Fibroblast of pulmonary artery (primary cell): ENCODE results near the gene ADAD2.
A peak's percentile ranks its signal among the peaks of the same experiment; 100 is the strongest.

Experiments used
- DNase-seq: peaks from one replicate; pipeline ENCODE4 v3.0.0-alpha.2; 2010; ENCODE audit warnings: low read depth
- H3K4me3 ChIP-seq: replicated peaks from 2 replicates; pipeline ENCODE4 v1.5.1; 2011; ENCODE audit warnings: low read depth, mild to moderate bottlenecking, control low read depth, low read length, moderate library complexity
- CTCF ChIP-seq: IDR thresholded peaks from 2 replicates; pipeline ENCODE4 v1.5.1; 2011; ENCODE audit warnings: mild to moderate bottlenecking, control low read depth, low read length, inconsistent platforms; ENCODE audit errors: missing control alignments

ADAD2 gene

GRCh38 chr16:84161801-84162200 lies 29.2 kb upstream of the ADAD2 start:
- no peak for TF ChIP-seq CTCF
- DNase-seq = no peak

GRCh38 chr16:84165746-84166145 lies 25.2 kb upstream of the ADAD2 start:
- TF ChIP-seq CTCF = no peak
- DNase-seq = no peak
- no peak overlapping the region for H3K4me3 ChIP-seq

More at GRCh38 chr16:84161801-84162200, 29.2 kb upstream of the ADAD2 start:
- H3K4me3 ChIP-seq = no peak overlapping the region

- TF ChIP-seq CTCF = no peak
- H3K4me3 ChIP-seq = no peak overlapping the region
- no peak for DNase-seq
These were observed 23.9 kb upstream of the ADAD2 start for GRCh38 chr16:84166796-84167695.

- H3K4me3 ChIP-seq = no peak overlapping the region
- DNase-seq = no peak
- TF ChIP-seq CTCF = no peak
These were observed 21.1 kb upstream of the ADAD2 start for GRCh38 chr16:84169765-84170310.

GRCh38 chr16:84174396-84174795 lies 16.6 kb upstream of the ADAD2 start:
- DNase-seq = no peak
- TF ChIP-seq CTCF = no peak
- no peak overlapping the region for H3K4me3 ChIP-seq

- H3K4me3 ChIP-seq = no peak overlapping the region
- peak; percentile 58 for TF ChIP-seq CTCF
- DNase-seq = peak; percentile 44
These were observed 15.4 kb upstream of the ADAD2 start for GRCh38 chr16:84175350-84176081.
